Stomach (tissue), 9 donors: ENCODE data around the gene TNFAIP8L1. TPM values are rescaled to one million over a fixed set of nuclear protein-coding genes. Genes with fewer than 3 reads are reported as not detected.

Source experiments
- DNase-seq, 2 donors: peaks; one replicate each; pipeline versions ENCODE4 v3.0.0 to v3.0.0-alpha.2; 2013 to 2019
- H3K27ac ChIP-seq, 5 donors: fragments of 200-600 bp in 4 of 5; sonication (generic) in 4 of 5; one replicate each; pipeline ENCODE4 v1.5.1; 2013 to 2019; ENCODE audit warnings: mild to moderate bottlenecking in 1 of 5, moderate library complexity in 1 of 5
- H3K27me3 ChIP-seq, 3 donors: fragments of 200-600 bp; sonication (generic); one replicate each; pipeline ENCODE4 v1.5.1; 2017 to 2019; ENCODE audit warnings: mixed run types in 1 of 3
- H3K36me3 ChIP-seq, 4 donors: fragments of 200-600 bp; sonication (generic); 1 replicate in 3 of 4; 2 replicates in 1 of 4; pipeline ENCODE4 v1.5.1; 2016 to 2019
- H3K4me1 ChIP-seq, 4 donors: fragments of 200-600 bp; sonication (generic); one replicate each; pipeline ENCODE4 v1.5.1; 2016 to 2019
- H3K4me3 ChIP-seq, 4 donors: fragments of 200-600 bp; sonication (generic) in 3 of 4; one replicate each; pipeline ENCODE4 v1.5.1; 2016 to 2019; ENCODE audit warnings: mild to moderate bottlenecking in 1 of 4
- H3K9me3 ChIP-seq, 4 donors: fragments of 200-600 bp; sonication (generic); one replicate each; pipeline ENCODE4 v1.5.1; 2016 to 2019
- EP300 ChIP-seq: sonication (generic); formaldehyde crosslinking; IDR thresholded peaks from one replicate; pipeline ENCODE4 v1.6.1; 2017; ENCODE audit warnings: antibody characterized with exemption
- POLR2A ChIP-seq, 4 donors: fragments of 450-650 bp; IDR thresholded peaks; one replicate each; pipeline ENCODE4 v1.6.1; 2016; ENCODE audit warnings: antibody characterized with exemption in 4 of 4, control low read depth in 2 of 4, mild to moderate bottlenecking in 1 of 4, moderate library complexity in 1 of 4
- POLR2AphosphoS5 ChIP-seq, 3 donors: sonication (generic); formaldehyde crosslinking; IDR thresholded peaks; one replicate each; pipeline ENCODE4 v1.6.1; 2016; ENCODE audit warnings: antibody characterized with exemption in 3 of 3
- WGBS, 5 donors: extraction: QIAGEN DNeasy Blood & Tissue Kit in 3 of 5; methylation state at CpG; one replicate each; pipeline versions ENCODE4 v1.1.5 to v1.1.7; 2013 to 2018; 5-methylcytosine and 5-hydroxymethylcytosine counted together
- intact Hi-C: fragments of 100-400 bp; cut with DNase I; formaldehyde crosslinking; loops from one replicate; pipeline ENCODE4 v1.15.1; 2023; ENCODE audit warnings: low total_unique reads
- polyA plus RNA-seq, 3 donors: library from polyadenylated mRNA; stranded (reverse); fragments of 200-250 nt; gene quantifications; one replicate each; pipeline ENCODE4 v1.2.3, GENCODE V29; 2013
- total RNA-seq, 5 donors: library from RNA; depleted of rRNA; stranded (reverse); fragments of >200 nt; gene quantifications; one replicate each; pipeline versions ENCODE4 v1.1.0 to v1.2.3, GENCODE V29; 2014 to 2016
- TF ChIP-seq, protein P1 (sequence below), 7 experiments: fragments of 450-650 bp in 4 of 7; fragments of 200-600 bp in 3 of 7; sonication (generic) in 3 of 7; IDR thresholded peaks; one replicate each; pipeline ENCODE4 v1.5.1; 2016 to 2019; ENCODE audit warnings: antibody characterized with exemption in 7 of 7, control low read depth in 2 of 7, mild to moderate bottlenecking in 1 of 7
- donor health status: healthy with polysubstance abuse.
- donor health status: Bipolar disorder and iron deficiency.
- donor health status: healthy.

The TNFAIP8L1 gene
- total and polyA plus RNA-seq, 8 donors: 5.3 to 43.4 (median 7.7) TPM

DNA sequence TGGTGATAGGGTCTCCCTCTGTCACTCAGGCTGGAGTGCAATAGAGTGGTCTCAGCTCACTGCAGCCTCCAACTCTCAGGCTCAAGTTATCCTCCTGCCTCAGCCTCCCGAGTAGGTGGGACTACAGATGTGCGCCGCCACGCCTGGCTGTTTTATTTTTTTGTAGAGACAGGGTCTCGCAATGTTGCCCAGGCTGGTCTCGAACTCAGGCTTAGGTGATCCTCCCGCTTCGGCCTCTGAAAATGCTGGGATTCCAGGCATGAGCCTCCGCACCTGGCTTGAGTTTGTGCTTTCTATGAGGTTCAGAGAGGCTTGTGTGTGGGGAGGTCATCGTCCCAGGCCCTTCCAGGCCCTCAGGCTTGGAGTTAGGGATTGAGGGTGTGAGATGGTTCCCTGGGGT, 39.2 kb upstream of the TNFAIP8L1 start:
- no peak for TF ChIP-seq POLR2A (IDR thresholded peaks at IDR 0.05)
- TF ChIP-seq EP300: no peak
- TF ChIP-seq, protein P1, sequence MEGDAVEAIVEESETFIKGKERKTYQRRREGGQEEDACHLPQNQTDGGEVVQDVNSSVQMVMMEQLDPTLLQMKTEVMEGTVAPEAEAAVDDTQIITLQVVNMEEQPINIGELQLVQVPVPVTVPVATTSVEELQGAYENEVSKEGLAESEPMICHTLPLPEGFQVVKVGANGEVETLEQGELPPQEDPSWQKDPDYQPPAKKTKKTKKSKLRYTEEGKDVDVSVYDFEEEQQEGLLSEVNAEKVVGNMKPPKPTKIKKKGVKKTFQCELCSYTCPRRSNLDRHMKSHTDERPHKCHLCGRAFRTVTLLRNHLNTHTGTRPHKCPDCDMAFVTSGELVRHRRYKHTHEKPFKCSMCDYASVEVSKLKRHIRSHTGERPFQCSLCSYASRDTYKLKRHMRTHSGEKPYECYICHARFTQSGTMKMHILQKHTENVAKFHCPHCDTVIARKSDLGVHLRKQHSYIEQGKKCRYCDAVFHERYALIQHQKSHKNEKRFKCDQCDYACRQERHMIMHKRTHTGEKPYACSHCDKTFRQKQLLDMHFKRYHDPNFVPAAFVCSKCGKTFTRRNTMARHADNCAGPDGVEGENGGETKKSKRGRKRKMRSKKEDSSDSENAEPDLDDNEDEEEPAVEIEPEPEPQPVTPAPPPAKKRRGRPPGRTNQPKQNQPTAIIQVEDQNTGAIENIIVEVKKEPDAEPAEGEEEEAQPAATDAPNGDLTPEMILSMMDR (IDR thresholded peaks at IDR 0.05): no peak
- no peak for TF ChIP-seq POLR2AphosphoS5 (IDR thresholded peaks at IDR 0.05)
- H3K36me3 ChIP-seq: no peaks in the 10 kb centered on the region
- no peak for DNase-seq
- H3K27me3 ChIP-seq: peaks cover 6 to 81% (median 49%) of the 10 kb centered on the region in 3 donors
- WGBS, 5 donors: 82 to 90% (median 87%) methylated on average over 10 of the region's 10 CpGs
- H3K4me3 ChIP-seq: no peak overlapping the region
- peaks cover 4 to 19% (median 11%) of the 10 kb centered on the region in 4 donors for H3K4me1 ChIP-seq
- H3K27ac ChIP-seq: no peak overlapping the region
- intact Hi-C loops: no loop called here
- H3K9me3 ChIP-seq: no peaks in the 10 kb centered on the region

DNA sequence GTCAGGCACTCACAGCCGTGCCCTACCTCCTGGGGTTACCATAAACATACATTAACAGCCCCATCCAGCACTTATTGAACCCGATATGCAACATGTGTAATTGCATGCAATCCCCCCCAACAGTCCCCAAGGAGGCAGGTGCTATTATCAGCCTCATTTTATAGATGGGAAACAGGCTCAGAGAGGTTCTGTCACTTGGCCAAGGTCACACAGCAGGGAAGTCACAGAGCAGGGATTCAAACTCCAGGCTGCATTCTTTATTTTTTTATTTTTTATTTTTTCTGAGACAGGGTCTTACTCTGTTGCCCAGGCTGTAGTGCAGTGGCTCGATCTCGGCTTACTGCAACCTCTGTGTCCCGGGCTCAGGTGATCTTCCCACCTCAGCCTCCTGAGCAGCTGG, 38.4 kb upstream of the TNFAIP8L1 start:
- H3K9me3 ChIP-seq: no peaks in the 10 kb centered on the region
- no peaks in the 10 kb centered on the region for H3K36me3 ChIP-seq
- 62 to 76% (median 68%) methylated on average over 4 to 5 of the region's 5 CpGs for WGBS, 5 donors
- no peak overlapping the region for H3K27ac ChIP-seq
- no peak overlapping the region for H3K4me3 ChIP-seq
- no peak for DNase-seq
- intact Hi-C loops: no loop called here
- H3K4me1 ChIP-seq: peaks cover 4 to 19% (median 11%) of the 10 kb centered on the region in 4 donors
- H3K27me3 ChIP-seq: peaks cover 6 to 81% (median 53%) of the 10 kb centered on the region in 3 donors
- TF ChIP-seq, protein P1 (IDR thresholded peaks at IDR 0.05): no peak
- TF ChIP-seq POLR2AphosphoS5 (IDR thresholded peaks at IDR 0.05) (no peak), EP300 (no peak), POLR2A (IDR thresholded peaks at IDR 0.05) (no peak)

DNA sequence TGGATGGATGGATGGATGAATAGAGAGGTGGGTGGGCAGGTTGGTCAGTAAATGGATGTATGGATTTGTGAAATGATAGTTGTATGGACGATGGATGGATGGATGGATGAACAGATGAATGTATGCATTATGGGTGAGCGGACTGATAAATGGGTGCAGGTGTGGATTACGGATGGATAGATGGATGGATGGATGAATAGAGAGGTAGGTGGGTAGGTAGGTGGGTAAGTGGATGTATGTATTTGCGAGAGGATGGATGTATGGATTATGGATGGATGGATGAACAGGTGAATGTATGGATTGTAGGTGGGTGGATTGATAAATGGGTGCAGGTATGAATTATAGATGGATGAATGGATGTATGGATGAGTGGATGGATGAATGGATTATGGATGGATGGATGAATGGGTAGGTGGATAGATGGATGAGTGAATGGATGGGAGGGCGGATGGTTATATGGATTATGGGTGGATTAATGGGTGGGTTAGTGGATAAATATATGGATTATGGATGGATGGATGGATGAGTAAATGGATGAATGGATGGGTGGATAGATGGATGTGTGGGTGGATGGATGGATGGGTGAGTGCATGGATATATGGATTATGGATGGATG, 37.0 kb upstream of the TNFAIP8L1 start:
- WGBS, 5 donors: 87 to 91% (median 90%) methylated on average over 5 of the region's 5 CpGs
- Histone ChIP-seq H3K4me1 (peaks cover 9 to 24% (median 18%) of the 10 kb centered on the region in 4 donors), H3K27me3 (peaks cover 6 to 81% (median 53%) of the 10 kb centered on the region in 3 donors), H3K9me3 (no peaks in the 10 kb centered on the region), H3K4me3 (no peak overlapping the region), H3K27ac (no peak overlapping the region), H3K36me3 (no peaks in the 10 kb centered on the region)
- DNase-seq: no peak
- intact Hi-C loops: no loop called here
- TF ChIP-seq POLR2AphosphoS5 (IDR thresholded peaks at IDR 0.05) (no peak), POLR2A (IDR thresholded peaks at IDR 0.05) (no peak), EP300 (no peak)
- TF ChIP-seq, protein P1 (IDR thresholded peaks at IDR 0.05): no peak

DNA sequence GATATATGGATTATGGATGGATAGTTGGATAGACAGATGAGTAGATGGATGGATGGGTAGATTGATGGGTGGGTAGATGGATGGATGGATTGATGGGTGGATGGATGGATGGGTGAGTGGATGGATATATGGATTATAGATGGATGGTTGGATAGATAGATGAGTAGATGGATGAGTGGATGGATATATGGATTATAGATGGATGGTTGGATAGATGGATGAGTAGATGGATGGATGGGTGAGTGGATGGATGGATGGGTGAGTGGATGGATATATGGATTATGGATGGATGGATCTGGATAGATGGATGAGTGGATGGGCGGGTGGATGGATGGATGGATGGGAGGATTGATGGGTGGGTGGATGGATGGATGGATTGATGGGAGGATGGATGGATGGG, 36.4 kb upstream of the TNFAIP8L1 start:
- H3K27me3 ChIP-seq: peaks cover 6 to 77% (median 50%) of the 10 kb centered on the region in 3 donors
- H3K36me3 ChIP-seq: no peaks in the 10 kb centered on the region
- H3K9me3 ChIP-seq: no peaks in the 10 kb centered on the region
- intact Hi-C loops: no loop called here
- no peak for DNase-seq
- no peak overlapping the region for H3K4me3 ChIP-seq
- H3K27ac ChIP-seq: no peak overlapping the region
- 86 to 97% (median 95%) methylated on average over 1 of the region's 1 CpG for WGBS, 5 donors
- TF ChIP-seq, protein P1 (IDR thresholded peaks at IDR 0.05): no peak
- TF ChIP-seq POLR2A (IDR thresholded peaks at IDR 0.05) (no peak), POLR2AphosphoS5 (IDR thresholded peaks at IDR 0.05) (no peak)
- H3K4me1 ChIP-seq: peaks cover 9 to 18% (median 16%) of the 10 kb centered on the region in 4 donors
